HFFc6 (cell line): Measurements from ENCODE around the gene SEZ6. TPM values are rescaled to one million over a fixed set of nuclear protein-coding genes. Genes with fewer than 3 reads are reported as not detected.

Experiments
- DNase-seq: peaks from one replicate; pipeline ENCODE4 v3.0.0-alpha.2; 2018
- H3K27ac Mint-ChIP-seq: 2 replicates; pipeline ENCODE4 v1.8.0; 2020; ENCODE audit warnings: mild to moderate bottlenecking, mixed read lengths
- H3K27me3 Mint-ChIP-seq: 2 replicates; pipeline ENCODE4 v1.8.0; 2021; ENCODE audit warnings: mild to moderate bottlenecking, moderate library complexity, mixed read lengths; ENCODE audit not compliant: insufficient read depth
- H3K36me3 Mint-ChIP-seq: 2 replicates; pipeline ENCODE4 v1.8.0; 2021; ENCODE audit warnings: low read depth, mixed read lengths
- H3K4me1 Mint-ChIP-seq: 2 replicates; pipeline ENCODE4 v1.8.0; 2020; ENCODE audit warnings: low read depth, mixed read lengths
- H3K4me3 Mint-ChIP-seq: 2 replicates; pipeline ENCODE4 v1.8.0; 2020; ENCODE audit warnings: mild to moderate bottlenecking, moderate library complexity, mixed read lengths
- H3K9me3 Mint-ChIP-seq: 2 replicates; pipeline ENCODE4 v1.8.0; 2020; ENCODE audit warnings: mild to moderate bottlenecking, mixed read lengths
- total RNA-seq, 6 experiments: library from RNA; stranded (reverse); fragmentation: NEBNext Ultra II Directional; extraction: Animal tissue kit (Norgen Biotek cat#: 25700); gene quantifications; 2 replicates in 1 of 6; 3 replicates in 5 of 6; pipeline ENCODE4 v1.2.3, GENCODE V29; 2021
- TF ChIP-seq, protein P1 (sequence below): fragments of 200-600 bp; sonication (generic); IDR thresholded peaks from 2 replicates; pipeline ENCODE4 v1.5.0; 2021; ENCODE audit warnings: antibody characterized with exemption, mild to moderate bottlenecking

Gene SEZ6
- total RNA-seq, 6 experiments from 2014 or later, result not detected

DNA sequence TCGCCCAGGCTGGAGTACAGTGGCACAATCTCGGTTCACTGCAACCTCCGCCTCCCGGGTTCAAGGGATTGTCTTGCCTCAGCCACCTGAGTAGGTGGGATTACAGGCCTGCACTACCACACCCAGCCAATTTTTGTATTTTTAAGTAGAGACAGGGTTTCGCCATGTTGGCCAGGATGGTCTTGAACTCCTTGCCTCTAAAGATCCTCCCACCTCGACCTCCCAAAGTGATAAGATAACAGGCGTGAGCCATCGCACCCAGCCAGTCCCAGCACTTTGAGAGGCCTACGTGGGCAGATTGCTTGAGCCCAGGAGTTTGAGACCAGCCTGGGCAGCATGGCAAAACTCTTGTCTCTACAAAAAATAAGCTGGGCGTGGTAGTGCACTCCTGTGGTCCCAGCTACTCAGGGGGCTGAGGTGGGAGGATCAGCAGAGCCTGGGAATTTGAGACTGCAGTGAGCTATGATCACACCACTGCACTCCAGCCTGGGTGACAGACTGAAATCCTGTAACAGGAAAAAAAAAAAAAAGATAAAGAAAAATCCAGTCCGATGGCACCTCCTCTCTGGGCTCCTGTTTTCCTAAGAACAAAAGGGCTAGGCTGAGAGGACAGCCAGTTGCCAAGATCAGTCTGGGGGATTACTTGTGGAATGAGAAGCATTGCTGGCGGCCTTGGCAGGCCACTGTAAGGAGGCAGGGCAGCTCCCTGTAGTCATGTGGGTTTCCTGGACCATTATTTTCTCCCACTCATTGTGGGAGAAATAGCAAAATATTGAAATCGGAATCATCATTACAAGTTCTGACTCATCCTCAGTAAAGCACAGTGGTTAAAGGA lies 34.1 kb upstream of the SEZ6 start:
- Mint-ChIP-seq H3K4me1 (peaks cover 13% of the 10 kb centered on the region; the same call in 1 of the 2 replicates), H3K9me3 (peaks cover 10% of the 10 kb centered on the region), H3K4me3 (no peak overlapping the region), H3K27me3 (peaks cover 12% of the 10 kb centered on the region), H3K27ac (no peak overlapping the region), H3K36me3 (peaks cover 6% of the 10 kb centered on the region)
- peak; percentile 28 for DNase-seq
- TF ChIP-seq, protein P1, sequence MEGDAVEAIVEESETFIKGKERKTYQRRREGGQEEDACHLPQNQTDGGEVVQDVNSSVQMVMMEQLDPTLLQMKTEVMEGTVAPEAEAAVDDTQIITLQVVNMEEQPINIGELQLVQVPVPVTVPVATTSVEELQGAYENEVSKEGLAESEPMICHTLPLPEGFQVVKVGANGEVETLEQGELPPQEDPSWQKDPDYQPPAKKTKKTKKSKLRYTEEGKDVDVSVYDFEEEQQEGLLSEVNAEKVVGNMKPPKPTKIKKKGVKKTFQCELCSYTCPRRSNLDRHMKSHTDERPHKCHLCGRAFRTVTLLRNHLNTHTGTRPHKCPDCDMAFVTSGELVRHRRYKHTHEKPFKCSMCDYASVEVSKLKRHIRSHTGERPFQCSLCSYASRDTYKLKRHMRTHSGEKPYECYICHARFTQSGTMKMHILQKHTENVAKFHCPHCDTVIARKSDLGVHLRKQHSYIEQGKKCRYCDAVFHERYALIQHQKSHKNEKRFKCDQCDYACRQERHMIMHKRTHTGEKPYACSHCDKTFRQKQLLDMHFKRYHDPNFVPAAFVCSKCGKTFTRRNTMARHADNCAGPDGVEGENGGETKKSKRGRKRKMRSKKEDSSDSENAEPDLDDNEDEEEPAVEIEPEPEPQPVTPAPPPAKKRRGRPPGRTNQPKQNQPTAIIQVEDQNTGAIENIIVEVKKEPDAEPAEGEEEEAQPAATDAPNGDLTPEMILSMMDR, result no peak

DNA sequence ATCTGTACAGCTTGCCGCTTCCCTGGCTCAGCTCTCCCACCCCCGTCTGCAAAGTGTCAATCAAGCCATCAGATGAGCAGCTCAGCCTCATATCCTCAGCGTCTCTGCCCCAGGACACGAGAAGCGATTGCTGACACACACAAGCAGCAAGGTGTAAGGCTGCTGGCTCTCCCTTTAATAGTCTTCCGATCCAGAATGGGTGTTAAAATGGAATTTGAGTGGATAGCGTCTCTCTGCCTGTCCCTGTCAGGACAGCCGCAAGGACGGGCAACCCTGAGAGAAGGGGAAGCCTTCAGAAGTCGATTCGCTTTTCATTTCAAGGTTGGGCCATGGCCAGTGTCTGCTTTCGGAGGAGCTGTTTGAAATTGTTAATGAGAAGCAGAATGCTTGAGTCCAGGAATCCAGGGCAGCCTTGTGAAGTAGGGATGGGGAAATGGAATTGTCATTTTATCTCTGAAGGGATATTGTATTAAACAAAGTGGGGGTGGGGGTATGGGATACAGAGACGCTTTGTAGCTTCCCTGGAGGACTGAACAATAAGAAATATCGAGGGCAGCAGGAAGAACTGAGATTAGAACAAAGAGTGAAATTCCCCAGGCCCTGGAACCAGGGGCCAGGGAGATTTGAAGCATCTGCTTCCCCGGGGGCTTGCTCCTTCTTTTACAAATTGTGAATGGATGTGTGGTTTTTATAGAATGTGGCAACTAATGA lies 32.4 kb upstream of the SEZ6 start:
- Mint-ChIP-seq H3K36me3 (peaks cover 13% of the 10 kb centered on the region), H3K27ac (no peak overlapping the region), H3K4me3 (no peak overlapping the region), H3K4me1 (peaks cover 13% of the 10 kb centered on the region; the same call in 1 of the 2 replicates), H3K27me3 (peaks cover 16% of the 10 kb centered on the region), H3K9me3 (peaks cover 25% of the 10 kb centered on the region)
- no peak for DNase-seq
- TF ChIP-seq, protein P1, result no peak

DNA sequence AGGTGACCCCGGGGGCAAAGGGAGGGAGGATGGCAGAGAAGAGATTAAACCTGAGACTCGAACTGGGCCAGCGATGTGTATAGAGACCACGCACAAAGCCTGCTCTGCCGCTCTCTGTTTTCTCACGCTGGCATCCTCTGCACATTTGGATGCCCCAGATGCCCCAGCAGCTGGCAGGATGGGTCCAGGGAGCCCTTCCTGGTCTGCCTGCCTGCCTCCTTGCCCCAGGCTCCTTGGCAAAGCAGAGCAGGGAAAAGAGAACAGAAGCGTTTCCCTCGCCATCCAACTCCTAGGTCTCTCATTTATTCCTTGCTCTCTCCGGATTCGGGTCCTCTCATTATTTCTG lies 31.9 kb upstream of the SEZ6 start:
- TF ChIP-seq, protein P1, result no peak
- H3K27me3 Mint-ChIP-seq, result peaks cover 18% of the 10 kb centered on the region
- H3K27ac Mint-ChIP-seq, result no peak overlapping the region
- H3K4me1 Mint-ChIP-seq, result peaks cover 12% of the 10 kb centered on the region; the same call in 1 of the 2 replicates
- DNase-seq, result no peak
- H3K36me3 Mint-ChIP-seq, result peaks cover 13% of the 10 kb centered on the region
- no peak overlapping the region for H3K4me3 Mint-ChIP-seq
- peaks cover 25% of the 10 kb centered on the region for H3K9me3 Mint-ChIP-seq

DNA sequence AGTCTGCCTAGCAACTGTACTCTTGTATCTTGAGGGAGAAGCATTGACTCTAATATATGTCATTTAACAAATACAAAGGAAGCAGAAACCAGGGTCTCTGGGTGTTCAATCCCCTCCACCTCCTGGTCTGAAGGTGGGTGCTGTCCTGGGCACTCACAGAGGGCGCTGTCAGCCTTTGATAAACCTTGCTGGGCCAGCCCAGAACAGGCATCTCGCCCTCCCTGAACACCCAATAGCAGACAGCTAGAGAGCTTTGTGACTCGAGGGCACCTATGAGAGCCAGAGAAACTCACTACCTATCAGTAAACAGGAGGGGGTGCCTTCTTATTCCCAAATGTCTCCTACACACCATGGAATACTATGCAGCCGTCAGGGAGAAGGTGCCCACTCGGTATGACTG lies 30.8 kb upstream of the SEZ6 start:
- TF ChIP-seq, protein P1, result no peak
- peaks cover 25% of the 10 kb centered on the region for H3K9me3 Mint-ChIP-seq
- no peak overlapping the region for H3K4me3 Mint-ChIP-seq
- peaks cover 8% of the 10 kb centered on the region; the same call in 1 of the 2 replicates for H3K4me1 Mint-ChIP-seq
- no peak for DNase-seq
- no peak overlapping the region for H3K27ac Mint-ChIP-seq
- H3K36me3 Mint-ChIP-seq, result peaks cover 13% of the 10 kb centered on the region
- H3K27me3 Mint-ChIP-seq, result peaks cover 25% of the 10 kb centered on the region

DNA sequence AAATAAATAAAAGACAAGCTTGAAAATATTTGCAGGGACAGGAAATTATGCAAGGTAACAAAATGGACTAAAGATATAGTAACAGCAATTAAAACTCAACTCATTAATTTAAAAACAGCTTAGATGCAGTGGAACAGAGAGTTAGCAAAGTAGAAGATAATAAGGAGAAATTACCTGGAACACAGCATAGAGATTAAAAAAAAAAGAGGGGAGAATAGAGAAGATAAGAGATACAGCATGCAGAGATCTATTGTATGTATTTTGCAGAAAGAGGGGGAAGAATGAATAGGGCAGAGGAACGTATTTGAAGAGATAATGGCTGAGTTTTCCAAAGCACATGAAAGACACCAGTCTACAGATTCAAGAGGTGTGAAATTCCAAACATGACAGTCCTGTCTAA lies 28.7 kb upstream of the SEZ6 start:
- Mint-ChIP-seq H3K27ac (no peak overlapping the region), H3K27me3 (peaks cover 43% of the 10 kb centered on the region), H3K4me1 (no peaks in the 10 kb centered on the region), H3K9me3 (peaks cover 25% of the 10 kb centered on the region), H3K36me3 (peaks cover 13% of the 10 kb centered on the region), H3K4me3 (no peak overlapping the region)
- DNase-seq, result no peak
- TF ChIP-seq, protein P1, result no peak
